ENCODE measurements around the gene CEP57L1. TPM values are rescaled to one million over a fixed set of nuclear protein-coding genes. Genes with fewer than 3 reads are reported as not detected.

Gene CEP57L1
- total and polyA plus RNA-seq, 10 of the 15 experiments (the other 5 are each of a cell fraction or from before 2014, with no cell fraction given): 12.7 to 30.5 (median 21.9) TPM

DNA sequence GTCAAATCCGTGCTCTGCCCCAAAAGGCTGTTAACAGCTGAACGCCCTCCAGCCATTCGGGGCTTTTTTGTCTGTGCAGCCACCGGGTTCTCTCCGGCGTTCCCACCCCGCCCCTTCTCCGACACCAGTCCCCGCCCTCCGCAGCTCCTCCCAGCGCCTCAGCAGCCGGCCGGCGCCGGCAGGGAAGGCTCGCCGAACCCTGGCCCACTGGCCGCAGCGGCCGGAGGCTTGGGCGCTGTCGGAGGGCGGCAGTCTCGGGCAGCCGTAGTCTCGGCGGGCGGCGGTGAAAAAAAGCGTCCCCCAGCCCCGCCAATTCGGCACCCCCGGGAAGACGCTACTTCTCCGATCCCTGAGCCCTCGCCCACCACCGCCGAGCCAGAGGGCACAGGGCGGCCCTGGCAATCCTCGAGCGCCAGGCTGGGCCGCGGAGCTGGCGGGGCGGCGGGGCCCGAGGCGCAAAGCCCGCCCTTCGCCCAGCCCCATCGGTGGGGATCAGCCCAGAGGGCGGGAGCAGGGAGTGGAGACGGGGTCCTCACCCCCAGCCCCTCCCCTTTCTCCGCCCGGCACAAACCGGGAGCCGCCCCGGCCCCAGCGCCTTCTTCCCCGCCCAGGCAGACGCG is 781 bp upstream of the CEP57L1 start, which contains the start of gene SESN1 (continued):
- TF ChIP-seq, protein P1, sequence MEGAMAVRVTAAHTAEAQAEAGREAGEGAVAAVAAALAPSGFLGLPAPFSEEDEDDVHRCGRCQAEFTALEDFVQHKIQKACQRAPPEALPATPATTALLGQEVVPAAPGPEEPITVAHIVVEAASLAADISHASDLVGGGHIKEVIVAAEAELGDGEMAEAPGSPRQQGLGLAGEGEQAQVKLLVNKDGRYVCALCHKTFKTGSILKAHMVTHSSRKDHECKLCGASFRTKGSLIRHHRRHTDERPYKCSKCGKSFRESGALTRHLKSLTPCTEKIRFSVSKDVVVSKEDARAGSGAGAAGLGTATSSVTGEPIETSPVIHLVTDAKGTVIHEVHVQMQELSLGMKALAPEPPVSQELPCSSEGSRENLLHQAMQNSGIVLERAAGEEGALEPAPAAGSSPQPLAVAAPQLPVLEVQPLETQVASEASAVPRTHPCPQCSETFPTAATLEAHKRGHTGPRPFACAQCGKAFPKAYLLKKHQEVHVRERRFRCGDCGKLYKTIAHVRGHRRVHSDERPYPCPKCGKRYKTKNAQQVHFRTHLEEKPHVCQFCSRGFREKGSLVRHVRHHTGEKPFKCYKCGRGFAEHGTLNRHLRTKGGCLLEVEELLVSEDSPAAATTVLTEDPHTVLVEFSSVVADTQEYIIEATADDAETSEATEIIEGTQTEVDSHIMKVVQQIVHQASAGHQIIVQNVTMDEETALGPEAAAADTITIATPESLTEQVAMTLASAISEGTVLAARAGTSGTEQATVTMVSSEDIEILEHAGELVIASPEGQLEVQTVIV (IDR thresholded peaks at IDR 0.05; ENCODE audit: borderline replicate concordance, partially characterized antibody): no peak
- TF ChIP-seq ZNF24 (IDR thresholded peaks at IDR 0.05) (0 out of 2 replicates have a peak, but pooled peaks have one; percentile 21), LARP7 (IDR thresholded peaks at IDR 0.05) (peak; percentile 85), NBN (IDR thresholded peaks at IDR 0.05) (no peak; the same call in 1 of the 2 replicates), MYC (IDR thresholded peaks at IDR 0.05; ENCODE audit: insufficient read depth, insufficient read length, insufficient replicate concordance, low read length, severe bottlenecking) (no peak), NR2F1 (conservative IDR thresholded peaks at IDR 0.05) (peak; percentile 85), NKRF (conservative IDR thresholded peaks at IDR 0.05) (peak; percentile 75), YY1 (IDR thresholded peaks at IDR 0.05; ENCODE audit: low read depth, low read length) (peak; percentile 36), SIN3A (IDR thresholded peaks at IDR 0.05; ENCODE audit: low read depth, low read length) (peak; percentile 65; the same call in 1 of the 2 replicates), EP300 (IDR thresholded peaks at IDR 0.05; ENCODE audit: borderline replicate concordance in 1 of 2, control insufficient read depth in 1 of 2, low read depth in 2 of 2, low read length in 2 of 2) (no peak), SMARCA5 (IDR thresholded peaks at IDR 0.05) (peak; percentile 74), ZZZ3 (IDR thresholded peaks at IDR 0.05; ENCODE audit: control insufficient read depth, insufficient read length, low read depth) (no peak), BMI1 (IDR thresholded peaks at IDR 0.05; ENCODE audit: borderline replicate concordance) (no peak), POLR2AphosphoS5 (IDR thresholded peaks at IDR 0.05; ENCODE audit: low read length) (peak; percentile 43; the same call in 1 of the 2 replicates), IKZF1 (conservative IDR thresholded peaks at IDR 0.05) (peak; percentile 41; the same call in 1 of the 2 replicates), CTCF (IDR thresholded peaks at IDR 0.05 in 2 of 3, conservative IDR thresholded peaks at IDR 0.05 in 1 of 3; ENCODE audit: control insufficient read depth in 2 of 3, extremely low read depth in 1 of 3, insufficient read depth in 1 of 3, low read depth in 3 of 3, low read length in 3 of 3) (0 out of 6 replicates have a peak, but pooled peaks of 1 of the 3 experiments have one; percentile 1), TCF12 (IDR thresholded peaks at IDR 0.05; ENCODE audit: low read depth, low read length) (0 out of 2 replicates have a peak, but pooled peaks have one; percentile 40), ZNF207 (IDR thresholded peaks at IDR 0.05; ENCODE audit: borderline replicate concordance) (peak; percentile 60; the same call in 1 of the 2 replicates)
- TF ChIP-seq, protein P2, sequence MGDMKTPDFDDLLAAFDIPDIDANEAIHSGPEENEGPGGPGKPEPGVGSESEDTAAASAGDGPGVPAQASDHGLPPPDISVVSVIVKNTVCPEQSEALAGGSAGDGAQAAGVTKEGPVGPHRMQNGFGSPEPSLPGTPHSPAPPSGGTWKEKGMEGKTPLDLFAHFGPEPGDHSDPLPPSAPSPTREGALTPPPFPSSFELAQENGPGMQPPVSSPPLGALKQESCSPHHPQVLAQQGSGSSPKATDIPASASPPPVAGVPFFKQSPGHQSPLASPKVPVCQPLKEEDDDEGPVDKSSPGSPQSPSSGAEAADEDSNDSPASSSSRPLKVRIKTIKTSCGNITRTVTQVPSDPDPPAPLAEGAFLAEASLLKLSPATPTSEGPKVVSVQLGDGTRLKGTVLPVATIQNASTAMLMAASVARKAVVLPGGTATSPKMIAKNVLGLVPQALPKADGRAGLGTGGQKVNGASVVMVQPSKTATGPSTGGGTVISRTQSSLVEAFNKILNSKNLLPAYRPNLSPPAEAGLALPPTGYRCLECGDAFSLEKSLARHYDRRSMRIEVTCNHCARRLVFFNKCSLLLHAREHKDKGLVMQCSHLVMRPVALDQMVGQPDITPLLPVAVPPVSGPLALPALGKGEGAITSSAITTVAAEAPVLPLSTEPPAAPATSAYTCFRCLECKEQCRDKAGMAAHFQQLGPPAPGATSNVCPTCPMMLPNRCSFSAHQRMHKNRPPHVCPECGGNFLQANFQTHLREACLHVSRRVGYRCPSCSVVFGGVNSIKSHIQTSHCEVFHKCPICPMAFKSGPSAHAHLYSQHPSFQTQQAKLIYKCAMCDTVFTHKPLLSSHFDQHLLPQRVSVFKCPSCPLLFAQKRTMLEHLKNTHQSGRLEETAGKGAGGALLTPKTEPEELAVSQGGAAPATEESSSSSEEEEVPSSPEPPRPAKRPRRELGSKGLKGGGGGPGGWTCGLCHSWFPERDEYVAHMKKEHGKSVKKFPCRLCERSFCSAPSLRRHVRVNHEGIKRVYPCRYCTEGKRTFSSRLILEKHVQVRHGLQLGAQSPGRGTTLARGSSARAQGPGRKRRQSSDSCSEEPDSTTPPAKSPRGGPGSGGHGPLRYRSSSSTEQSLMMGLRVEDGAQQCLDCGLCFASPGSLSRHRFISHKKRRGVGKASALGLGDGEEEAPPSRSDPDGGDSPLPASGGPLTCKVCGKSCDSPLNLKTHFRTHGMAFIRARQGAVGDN (IDR thresholded peaks at IDR 0.05): peak; percentile 68
